Sigmoid colon (tissue), 7 donors: ENCODE data around the gene TBCA. TPM values are rescaled to one million over a fixed set of nuclear protein-coding genes. Genes with fewer than 3 reads are reported as not detected.

Experiments
- DNase-seq: peaks from one replicate; pipeline ENCODE4 v3.0.0-alpha.2; 2019
- H3K27ac ChIP-seq, 4 donors: fragments of 200-600 bp; sonication (generic); one replicate each; pipeline ENCODE4 v1.5.1; 2016 to 2019; ENCODE audit warnings: mild to moderate bottlenecking in 1 of 4
- H3K27me3 ChIP-seq, 3 donors: fragments of 200-600 bp; sonication (generic); one replicate each; pipeline ENCODE4 v1.5.1; 2019; ENCODE audit warnings: mild to moderate bottlenecking in 1 of 3
- H3K36me3 ChIP-seq, 4 donors: fragments of 200-600 bp; sonication (generic); one replicate each; pipeline ENCODE4 v1.5.1; 2016 to 2019
- H3K4me1 ChIP-seq, 4 donors: fragments of 200-600 bp; sonication (generic); one replicate each; pipeline ENCODE4 v1.5.1; 2017 to 2019
- H3K4me3 ChIP-seq, 4 donors: fragments of 200-600 bp; sonication (generic); one replicate each; pipeline ENCODE4 v1.5.1; 2017 to 2019; ENCODE audit warnings: mild to moderate bottlenecking in 2 of 4, moderate library complexity in 1 of 4
- H3K9me3 ChIP-seq, 4 donors: fragments of 200-600 bp in 3 of 4; sonication (generic) in 3 of 4; one replicate each; pipeline versions ENCODE4 v1.5.1 to v1.6.1; 2013 to 2019
- CTCF ChIP-seq, 4 experiments: fragments of 450-650 bp in 3 of 4; fragments of 200-600 bp in 1 of 4; IDR thresholded peaks; one replicate each; pipeline ENCODE4 v1.5.1; 2016 to 2019; ENCODE audit warnings: antibody characterized with exemption in 4 of 4, mild to moderate bottlenecking in 3 of 4, moderate library complexity in 2 of 4
- EP300 ChIP-seq, 4 donors: sonication (generic); formaldehyde crosslinking; IDR thresholded peaks; one replicate each; pipeline ENCODE4 v1.6.1; 2017; ENCODE audit warnings: antibody characterized with exemption in 4 of 4
- POLR2A ChIP-seq, 2 donors: fragments of 450-650 bp; IDR thresholded peaks; one replicate each; pipeline ENCODE4 v1.6.1; 2016; ENCODE audit warnings: antibody characterized with exemption in 2 of 2, mild to moderate bottlenecking in 2 of 2, moderate library complexity in 2 of 2
- POLR2AphosphoS5 ChIP-seq, 4 donors: sonication (generic); formaldehyde crosslinking; IDR thresholded peaks; one replicate each; pipeline ENCODE4 v1.6.1; 2017; ENCODE audit warnings: antibody characterized with exemption in 4 of 4
- WGBS, 2 donors: extraction: QIAGEN DNeasy Blood & Tissue Kit; methylation state at CpG; one replicate each; pipeline ENCODE4 v1.1.7; 2013; 5-methylcytosine and 5-hydroxymethylcytosine counted together
- intact Hi-C: fragments of 100-400 bp; cut with DNase I; formaldehyde crosslinking; loops from one replicate; pipeline ENCODE4 v1.15.1; 2023
- polyA plus RNA-seq, 3 donors: library from polyadenylated mRNA; stranded (reverse); fragments of 200-250 nt; gene quantifications; one replicate each; pipeline ENCODE4 v1.2.3, GENCODE V29; 2013
- total RNA-seq, 4 donors: library from RNA; depleted of rRNA; stranded (reverse); fragments of >200 nt; gene quantifications; one replicate each; pipeline ENCODE4 v1.1.0, GENCODE V29; 2016
- donor health status: healthy with polysubstance abuse.
- donor health status: Bipolar disorder and iron deficiency.
- donor health status: healthy.

TBCA gene
- total and polyA plus RNA-seq, 7 donors = 174 to 240 (median 222) TPM

- intact Hi-C loops = no loop called here
- Histone ChIP-seq H3K4me3 (no peak overlapping the region), H3K27me3 (peaks cover 0 to 3% (median 0%) of the 10 kb centered on the region in 3 donors), H3K4me1 (no peaks in the 10 kb centered on the region), H3K27ac (no peak overlapping the region), H3K36me3 (no peaks in the 10 kb centered on the region), H3K9me3 (no peaks in the 10 kb centered on the region)
- TF ChIP-seq CTCF (IDR thresholded peaks at IDR 0.05) (no peak), POLR2AphosphoS5 (IDR thresholded peaks at IDR 0.05) (no peak), EP300 (IDR thresholded peaks at IDR 0.05) (no peak), POLR2A (IDR thresholded peaks at IDR 0.05) (no peak)
- no peak for DNase-seq
- 88 to 92% methylated on average over 1 of the region's 1 CpG for WGBS, 2 donors
Observed at GRCh38 chr5:77669677-77670076, 106.5 kb downstream of the TBCA start.

DNA sequence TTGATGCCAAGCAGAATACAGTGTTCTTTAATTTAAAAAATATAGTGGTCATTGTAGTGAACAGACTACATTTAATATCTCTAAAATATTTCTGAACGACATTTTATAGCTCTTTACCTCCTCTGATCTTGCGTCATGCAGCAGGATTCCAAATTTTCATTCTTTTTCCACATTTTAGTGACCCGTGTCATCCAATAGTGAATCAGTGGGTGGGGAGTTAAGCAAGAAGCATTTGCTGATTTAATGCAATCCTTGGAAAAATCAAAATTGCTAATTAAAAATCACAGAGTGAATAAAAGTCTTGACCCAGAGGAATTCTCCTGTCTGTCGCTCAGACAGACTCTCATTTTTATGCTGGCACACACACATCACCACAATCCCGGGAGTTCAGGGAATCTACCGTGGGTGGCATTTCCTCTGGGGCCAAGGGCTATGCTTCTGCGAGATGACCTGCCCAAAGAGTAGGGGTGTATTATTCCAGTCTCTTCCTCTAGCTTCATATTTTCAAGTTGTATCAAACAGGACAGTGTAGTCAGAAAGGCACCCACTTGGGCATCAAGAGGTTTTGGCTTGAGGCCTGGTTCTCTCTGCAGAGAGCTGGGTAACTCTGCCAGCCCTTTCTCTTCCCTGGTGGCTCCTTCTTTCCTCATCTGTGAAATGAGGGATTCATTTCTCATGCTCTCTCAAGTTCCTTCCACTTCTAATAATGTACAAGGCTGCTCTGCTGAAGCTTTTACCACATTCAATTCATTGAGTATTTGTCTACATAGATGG, 112.9 kb downstream of the TBCA start:
- intact Hi-C loops = no loop called here
- Histone ChIP-seq H3K9me3 (no peaks in the 10 kb centered on the region), H3K4me3 (no peak overlapping the region), H3K4me1 (no peaks in the 10 kb centered on the region), H3K27ac (no peak overlapping the region), H3K36me3 (no peaks in the 10 kb centered on the region), H3K27me3 (no peaks in the 10 kb centered on the region)
- 82 to 83% methylated on average over 7 of the region's 7 CpGs for WGBS, 2 donors
- DNase-seq = no peak
- TF ChIP-seq EP300 (IDR thresholded peaks at IDR 0.05) (no peak), POLR2A (IDR thresholded peaks at IDR 0.05) (no peak), POLR2AphosphoS5 (IDR thresholded peaks at IDR 0.05) (no peak), CTCF (IDR thresholded peaks at IDR 0.05) (no peak)

GRCh38 chr5:77662635-77663034, 113.5 kb downstream of the TBCA start:
- DNase-seq = no peak
- TF ChIP-seq CTCF (IDR thresholded peaks at IDR 0.05) (no peak), POLR2A (IDR thresholded peaks at IDR 0.05) (no peak), EP300 (IDR thresholded peaks at IDR 0.05) (no peak)
- Histone ChIP-seq H3K27ac (no peak overlapping the region), H3K36me3 (no peaks in the 10 kb centered on the region), H3K9me3 (no peaks in the 10 kb centered on the region), H3K4me3 (no peak overlapping the region), H3K4me1 (no peaks in the 10 kb centered on the region), H3K27me3 (no peaks in the 10 kb centered on the region)
- intact Hi-C loops = no loop called here

DNA sequence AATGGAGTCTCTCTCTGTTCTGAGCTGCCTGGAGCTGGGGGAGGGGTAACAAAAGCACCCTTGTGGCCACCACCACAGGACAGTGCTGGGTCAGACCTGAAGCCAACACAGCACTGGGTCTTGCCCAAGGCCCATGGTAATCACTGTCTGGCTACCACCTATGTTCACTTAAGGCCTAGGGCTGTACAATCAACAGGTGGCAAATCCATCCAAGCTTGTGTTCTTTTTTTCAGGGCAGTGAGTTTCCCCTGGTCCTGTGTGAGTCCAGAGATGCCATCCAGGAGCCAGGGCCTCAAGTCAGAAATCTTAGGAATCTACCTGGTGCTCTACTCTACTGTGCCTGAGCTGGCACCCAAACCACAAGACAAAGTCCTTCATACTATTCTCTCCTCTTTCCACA, 117.5 kb downstream of the TBCA start:
- H3K27ac ChIP-seq = no peak overlapping the region
- H3K4me1 ChIP-seq = no peaks in the 10 kb centered on the region
- H3K4me3 ChIP-seq = no peak overlapping the region
- DNase-seq = no peak
- H3K36me3 ChIP-seq = no peaks in the 10 kb centered on the region
- TF ChIP-seq POLR2AphosphoS5 (IDR thresholded peaks at IDR 0.05) (no peak), EP300 (IDR thresholded peaks at IDR 0.05) (no peak), POLR2A (IDR thresholded peaks at IDR 0.05) (no peak), CTCF (IDR thresholded peaks at IDR 0.05) (no peak)
- no peaks in the 10 kb centered on the region for H3K27me3 ChIP-seq
- intact Hi-C loops = no loop called here
- no peaks in the 10 kb centered on the region for H3K9me3 ChIP-seq

DNA sequence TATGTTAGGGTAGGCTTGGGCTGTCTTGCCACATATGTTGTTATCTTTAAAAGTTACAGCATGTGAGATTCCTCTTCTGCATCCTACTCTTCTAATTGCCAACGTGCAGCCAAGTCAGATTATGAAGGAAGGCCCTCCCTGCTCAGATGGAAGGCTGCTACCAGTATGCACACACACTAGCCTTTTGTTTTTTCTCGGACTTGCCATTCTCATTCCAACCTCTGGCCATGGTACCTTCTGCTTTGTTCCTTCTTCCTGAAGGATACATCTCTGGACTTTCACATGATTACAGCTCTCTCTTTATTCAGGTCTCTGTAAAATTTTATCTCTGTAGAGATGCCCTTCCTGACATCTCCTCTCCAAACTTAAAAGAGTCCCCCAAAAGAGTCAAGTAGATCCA, 124.8 kb downstream of the TBCA start:
- intact Hi-C loops = no loop called here
- no peak for DNase-seq
- TF ChIP-seq POLR2AphosphoS5 (IDR thresholded peaks at IDR 0.05) = no peak
- no peak for TF ChIP-seq POLR2A (IDR thresholded peaks at IDR 0.05)
- TF ChIP-seq EP300 (IDR thresholded peaks at IDR 0.05) = no peak
- TF ChIP-seq CTCF (IDR thresholded peaks at IDR 0.05) = no peak
- peaks cover 0 to 10% (median 0%) of the 10 kb centered on the region in 3 donors for H3K27me3 ChIP-seq
- no peak overlapping the region for H3K27ac ChIP-seq
- H3K4me3 ChIP-seq = no peak overlapping the region
- H3K9me3 ChIP-seq = no peaks in the 10 kb centered on the region
- 22 to 51% methylated on average over 2 of the region's 2 CpGs for WGBS, 2 donors
- H3K4me1 ChIP-seq = no peaks in the 10 kb centered on the region
- no peaks in the 10 kb centered on the region for H3K36me3 ChIP-seq
